GM21825 (cell line): ENCODE results near the gene TOM1.
"Not testable (repeated sequence)": the region's sequence is repeated elsewhere in the genome, so short reads cannot be mapped to it uniquely, and the experiment has no call there.

Source experiments
- ATAC-seq: cut with Tn5 transposase; IDR thresholded peaks from one replicate; pipeline ENCODE4 v1.9.1; 2021; ENCODE audit warnings: mild to moderate bottlenecking, moderate library complexity; ENCODE audit not compliant: unreplicated experiment

TOM1 gene

GRCh38 chr22:35363566-35364086 is 63.9 kb downstream of the TOM1 start:
- ATAC-seq = no peak

- not testable (repeated sequence) for ATAC-seq
These were observed 64.5 kb downstream of the TOM1 start for GRCh38 chr22:35364230-35364629.

GRCh38 chr22:35367331-35367886 is 67.7 kb downstream of the TOM1 start:
- ATAC-seq = peak; percentile 45

GRCh38 chr22:35368386-35368785 is 68.7 kb downstream of the TOM1 start:
- no peak for ATAC-seq

- no peak for ATAC-seq
These were observed 70.3 kb downstream of the TOM1 start for GRCh38 chr22:35369996-35370395.

- no peak for ATAC-seq
These were observed 74.1 kb downstream of the TOM1 start for GRCh38 chr22:35373781-35374180.

- no peak for ATAC-seq
These were observed 75.3 kb downstream of the TOM1 start for GRCh38 chr22:35375031-35375430.

GRCh38 chr22:35375526-35375925 is 75.8 kb downstream of the TOM1 start:
- no peak for ATAC-seq

GRCh38 chr22:35376728-35377472 is 77.2 kb downstream of the TOM1 start:
- peak; percentile 54 for ATAC-seq

- no peak for ATAC-seq
These were observed 78.0 kb downstream of the TOM1 start for GRCh38 chr22:35377735-35378134.

- ATAC-seq = no peak
These were observed 78.9 kb downstream of the TOM1 start for GRCh38 chr22:35378621-35379020.

GRCh38 chr22:35379146-35379993 is 79.7 kb downstream of the TOM1 start:
- ATAC-seq = no peak

GRCh38 chr22:35380013-35380412 is 80.3 kb downstream of the TOM1 start:
- no peak for ATAC-seq

GRCh38 chr22:35380537-35381423 is 81.1 kb downstream of the TOM1 start, which contains the start of gene HMOX1:
HMOX1 (plus strand) TSS chr22:35381096; CDS start chr22:35381174, 78 bp downstream.
- peak; percentile 45 for ATAC-seq

GRCh38 chr22:35381424-35382009 is 81.8 kb downstream of the TOM1 start:
- ATAC-seq = no peak

- ATAC-seq = no peak
These were observed 84.0 kb downstream of the TOM1 start for GRCh38 chr22:35383679-35384071.

- ATAC-seq = no peak
These were observed 84.8 kb downstream of the TOM1 start for GRCh38 chr22:35384527-35384926.

- ATAC-seq = no peak
These were observed 85.4 kb downstream of the TOM1 start for GRCh38 chr22:35384975-35385588.

- no peak for ATAC-seq
These were observed 87.1 kb downstream of the TOM1 start for GRCh38 chr22:35386670-35387288.
